ENCODE measurements around the gene ZC3H11A. TPM values are rescaled to one million over a fixed set of nuclear protein-coding genes. Genes with fewer than 3 reads are reported as not detected.

Gene ZC3H11A
- total RNA-seq, 1 experiment from 2014 or later, result 95.9 TPM

DNA sequence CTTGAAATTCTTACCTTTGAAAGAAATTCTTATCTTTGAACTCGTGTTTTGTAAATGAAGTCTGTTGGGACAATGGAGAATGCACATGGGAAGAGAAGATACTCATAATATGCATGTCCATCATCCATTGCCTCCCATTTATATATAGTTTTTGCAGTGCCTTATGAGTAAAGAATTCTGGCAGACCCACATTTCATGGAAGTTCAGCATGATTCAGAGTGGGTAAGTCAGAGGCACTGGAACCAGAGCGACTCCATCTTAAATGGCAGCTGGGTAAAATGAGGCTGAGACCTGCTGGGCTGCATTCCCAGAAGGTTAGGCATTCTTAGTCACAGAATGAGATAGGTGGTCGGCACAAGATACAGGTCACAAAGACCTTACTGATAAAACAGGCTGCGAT, 16.6 kb upstream of the ZC3H11A start:
- no peak overlapping the region for H3K4me2 ChIP-seq (ENCODE audit: insufficient read depth, insufficient read length, low read length)
- no peak overlapping the region for H4K8ac ChIP-seq (replicated peaks; ENCODE audit: insufficient read length, low read depth, low read length)
- WGBS (ENCODE audit: extremely low coverage, insufficient read length, low lambda C conversion rate), result no CpG with 5 or more reads among the region's 4 CpGs
- Mint-ChIP-seq H3K9me3 (no peaks in the 10 kb centered on the region; a peak in 1 of 5 replicates), H3K36me3 (ENCODE audit: insufficient read depth in 1 of 3, low read depth in 3 of 3) (no peaks in the 10 kb centered on the region), H3K27ac (no peak overlapping the region), H3K27me3 (ENCODE audit: low read depth) (no peaks in the 10 kb centered on the region), H3K4me3 (no peak overlapping the region), H3K4me1 (peaks cover 3 to 12% of the 10 kb centered on the region in 2 experiments)
- peaks cover 3% of the 10 kb centered on the region; the same call in 1 of the 2 replicates for H3K4me1 ChIP-seq (ENCODE audit: insufficient read depth, low read length)
- H2BK20ac ChIP-seq (ENCODE audit: low read depth, low read length, poor library complexity, severe bottlenecking), result no peak overlapping the region
- H3K14ac ChIP-seq (ENCODE audit: insufficient read depth, low read length), result no peak overlapping the region
- H3K4ac ChIP-seq (ENCODE audit: low read depth, low read length), result no peak overlapping the region
- H3K27me3 ChIP-seq (ENCODE audit: insufficient read depth, low read length), result no peaks in the 10 kb centered on the region
- no peak overlapping the region for H4K5ac ChIP-seq (ENCODE audit: insufficient read length, low read depth, low read length)
- no peak overlapping the region for H4K91ac ChIP-seq (ENCODE audit: insufficient read length, low read depth, low read length)
- no peak for DNase-seq
- no peaks in the 10 kb centered on the region for H3K9me3 ChIP-seq (ENCODE audit: control insufficient read depth, low read depth, low read length)
- H3K79me2 ChIP-seq (ENCODE audit: insufficient read depth, low read length), result no peaks in the 10 kb centered on the region
- no peaks in the 10 kb centered on the region for H3K23me2 ChIP-seq (ENCODE audit: insufficient read length, low read depth, low read length, poor library complexity, severe bottlenecking)
- no peak overlapping the region for H2BK5ac ChIP-seq (ENCODE audit: insufficient read length, low read length)
- TF ChIP-seq, protein P1, sequence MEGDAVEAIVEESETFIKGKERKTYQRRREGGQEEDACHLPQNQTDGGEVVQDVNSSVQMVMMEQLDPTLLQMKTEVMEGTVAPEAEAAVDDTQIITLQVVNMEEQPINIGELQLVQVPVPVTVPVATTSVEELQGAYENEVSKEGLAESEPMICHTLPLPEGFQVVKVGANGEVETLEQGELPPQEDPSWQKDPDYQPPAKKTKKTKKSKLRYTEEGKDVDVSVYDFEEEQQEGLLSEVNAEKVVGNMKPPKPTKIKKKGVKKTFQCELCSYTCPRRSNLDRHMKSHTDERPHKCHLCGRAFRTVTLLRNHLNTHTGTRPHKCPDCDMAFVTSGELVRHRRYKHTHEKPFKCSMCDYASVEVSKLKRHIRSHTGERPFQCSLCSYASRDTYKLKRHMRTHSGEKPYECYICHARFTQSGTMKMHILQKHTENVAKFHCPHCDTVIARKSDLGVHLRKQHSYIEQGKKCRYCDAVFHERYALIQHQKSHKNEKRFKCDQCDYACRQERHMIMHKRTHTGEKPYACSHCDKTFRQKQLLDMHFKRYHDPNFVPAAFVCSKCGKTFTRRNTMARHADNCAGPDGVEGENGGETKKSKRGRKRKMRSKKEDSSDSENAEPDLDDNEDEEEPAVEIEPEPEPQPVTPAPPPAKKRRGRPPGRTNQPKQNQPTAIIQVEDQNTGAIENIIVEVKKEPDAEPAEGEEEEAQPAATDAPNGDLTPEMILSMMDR (conservative IDR thresholded peaks at IDR 0.05), result no peak
- no peak overlapping the region for H2AK5ac ChIP-seq (ENCODE audit: insufficient read length, low read length)
- H3K27ac ChIP-seq (ENCODE audit: insufficient read length, low read depth, low read length), result no peak overlapping the region
- H3K79me1 ChIP-seq (ENCODE audit: insufficient read depth, low read depth, low read length, poor library complexity, severe bottlenecking), result no peaks in the 10 kb centered on the region
- no peak overlapping the region for H2BK15ac ChIP-seq (ENCODE audit: low read depth, low read length)
- no peak overlapping the region for H3K9ac ChIP-seq (ENCODE audit: extremely low read depth, insufficient read length, low read length)
- no peak overlapping the region for H3K18ac ChIP-seq (ENCODE audit: insufficient read length, low read depth, low read length)
- no peak overlapping the region for H3K56ac ChIP-seq (ENCODE audit: insufficient read length, low read depth, low read length)
- no peak overlapping the region for H3T11ph ChIP-seq (ENCODE audit: low read length)
- no peak overlapping the region for H2BK120ac ChIP-seq (ENCODE audit: low read depth, low read length, poor library complexity, severe bottlenecking)
- H2AFZ ChIP-seq (ENCODE audit: low read length), result no peak overlapping the region
- H3K23ac ChIP-seq (ENCODE audit: insufficient read length, low read depth, low read length), result no peak overlapping the region
- H4K20me1 ChIP-seq (ENCODE audit: control insufficient read depth, insufficient read depth, insufficient read length), result no peaks in the 10 kb centered on the region
- H2BK12ac ChIP-seq (ENCODE audit: insufficient read length, low read depth, low read length), result no peak overlapping the region

Data from H9 (cell line).